PFSK-1 (cell line): Measurements from ENCODE around the gene PALLD.

Experiments
- POLR2AphosphoS5 ChIP-seq: IDR thresholded peaks from 2 replicates; pipeline ENCODE4 v1.6.1; 2012; ENCODE audit warnings: low read depth, mild to moderate bottlenecking, control low read depth, low read length, moderate library complexity
- REST ChIP-seq, 2 experiments: IDR thresholded peaks; 2 replicates each; pipeline versions ENCODE4 v1.6.1 to v1.8.0; 2011 to 2012; ENCODE audit warnings: low read depth in 2 of 2, low read length in 2 of 2, control low read depth in 1 of 2, inconsistent platforms in 1 of 2, mild to moderate bottlenecking in 1 of 2, moderate library complexity in 1 of 2; ENCODE audit not compliant: insufficient read depth in 1 of 2

GRCh38 chr4:168551211-168551610, 54.4 kb downstream of the PALLD start:
- TF ChIP-seq REST (IDR thresholded peaks at IDR 0.05; ENCODE audit: insufficient read depth in 1 of 2, low read depth in 2 of 2, low read length in 2 of 2) (no peak), POLR2AphosphoS5 (no peak)
